GM19438 (cell line): ENCODE data around the gene NR5A2.

Experiments
- ATAC-seq: cut with Tn5 transposase; IDR thresholded peaks from one replicate; pipeline ENCODE4 v1.9.1; 2021; ENCODE audit warnings: low read depth; ENCODE audit not compliant: unreplicated experiment

The NR5A2 gene

DNA sequence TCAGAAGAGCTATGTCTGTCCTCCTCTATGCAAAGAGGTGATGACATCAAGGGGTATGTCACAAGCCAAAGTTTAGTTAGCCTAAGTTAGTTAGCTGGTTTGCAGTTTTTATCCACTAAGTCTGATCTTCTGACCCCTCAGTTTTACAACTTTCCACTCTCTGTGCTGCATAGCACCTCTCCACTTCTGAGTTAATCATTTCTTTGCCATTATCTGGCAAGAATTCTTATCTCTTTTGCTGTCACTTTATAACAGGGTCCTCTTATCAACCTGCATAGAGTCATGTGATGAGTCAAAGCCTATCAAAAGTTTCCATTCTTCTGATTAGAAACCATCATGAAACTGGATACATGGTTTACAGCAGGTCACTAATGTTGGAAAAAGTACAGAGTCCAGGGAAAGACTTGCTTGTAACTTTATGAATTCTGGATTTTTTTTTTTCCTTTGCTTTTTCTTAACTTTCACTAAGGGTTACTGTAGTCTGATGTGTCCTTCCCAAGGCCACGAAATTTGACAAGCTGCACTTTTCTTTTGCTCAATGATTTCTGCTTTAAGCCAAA is at the start of gene NR5A2:
NR5A2 (plus strand) TSS at position 447 of the 560 bp plus-strand sequence. CDS start 138 bp downstream, outside the sequence.
- no peak for ATAC-seq

DNA sequence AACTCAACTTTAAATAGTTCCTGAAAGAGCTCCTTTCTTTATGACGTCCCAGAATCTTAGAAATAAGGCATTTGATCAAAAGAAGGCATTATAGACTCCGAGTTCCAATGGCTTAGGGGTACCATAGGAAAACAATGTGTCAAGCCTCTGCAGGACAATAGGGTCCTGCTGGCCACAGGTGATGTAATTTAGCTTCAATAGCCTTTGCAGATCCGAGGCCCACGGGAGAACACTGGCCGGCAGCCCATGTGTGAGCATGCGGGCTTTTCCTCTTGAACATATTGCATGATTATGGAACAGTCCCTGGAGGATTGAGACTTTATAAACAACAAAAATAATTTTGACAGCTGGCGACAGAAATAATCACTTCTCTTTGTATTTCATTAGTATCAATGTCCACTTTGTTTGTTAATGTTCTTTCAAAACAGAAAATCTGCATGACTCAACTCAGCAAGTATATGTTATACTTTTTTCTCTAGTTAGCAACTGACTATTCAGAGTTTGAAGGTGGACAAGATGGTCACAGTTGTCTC is 49.0 kb upstream of the NR5A2 start:
- no peak for ATAC-seq

DNA sequence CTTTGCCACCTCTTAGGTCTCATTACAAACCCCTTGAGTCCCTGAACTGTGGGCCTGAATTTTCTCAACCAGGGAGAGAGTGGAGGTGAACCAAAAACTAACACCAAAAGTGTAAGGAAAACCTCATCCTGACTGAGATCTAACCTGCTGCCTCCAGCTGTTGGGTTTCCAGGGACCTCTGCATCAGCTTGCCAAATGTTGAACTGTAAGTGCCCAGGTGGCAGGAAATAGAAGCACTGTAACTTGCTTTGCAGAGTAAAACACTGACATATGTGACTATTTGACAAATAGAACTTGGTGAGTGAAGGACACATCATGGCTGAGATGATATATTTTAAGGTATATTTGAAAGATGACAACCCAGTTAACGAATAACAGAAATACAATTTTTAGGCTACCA is 48.4 kb upstream of the NR5A2 start:
- no peak for ATAC-seq

DNA sequence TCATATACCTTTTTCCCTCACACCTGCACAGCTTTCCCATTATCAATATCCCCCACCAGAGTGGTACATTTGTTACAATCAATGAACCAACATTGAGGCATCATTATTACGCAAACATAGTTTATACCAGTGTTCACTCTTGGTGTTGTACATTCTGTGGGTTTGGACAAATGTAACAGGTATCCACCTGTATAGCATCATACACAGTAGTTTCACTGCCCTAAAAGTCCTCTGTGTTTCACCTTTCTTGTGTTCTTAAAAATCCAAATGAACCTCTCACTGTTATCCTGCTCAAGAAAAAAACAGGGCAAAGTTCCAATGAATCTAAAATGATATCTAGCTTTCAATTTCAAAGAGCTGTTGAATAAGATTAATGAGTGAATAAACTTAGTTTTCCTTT is 45.9 kb upstream of the NR5A2 start:
- ATAC-seq = no peak

DNA sequence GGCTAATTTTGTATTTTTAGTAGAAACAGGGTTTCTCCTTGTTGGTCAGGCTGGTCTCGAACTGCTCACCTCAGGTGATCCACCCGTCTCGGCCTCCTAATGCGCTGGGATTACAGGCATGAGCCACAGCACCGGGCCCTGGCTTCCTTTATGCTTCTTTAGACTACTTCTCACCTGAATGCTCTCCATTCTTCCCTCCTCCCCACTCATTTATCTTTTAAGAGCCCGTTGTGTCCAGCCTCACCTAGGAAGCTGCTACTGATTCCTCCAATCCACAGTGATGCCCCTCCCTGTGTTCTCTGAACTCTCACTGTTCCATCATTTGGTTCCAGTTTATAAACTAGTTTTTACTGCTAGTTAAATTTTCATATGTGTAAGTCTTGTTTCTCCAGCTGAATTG is 44.9 kb upstream of the NR5A2 start:
- no peak for ATAC-seq

DNA sequence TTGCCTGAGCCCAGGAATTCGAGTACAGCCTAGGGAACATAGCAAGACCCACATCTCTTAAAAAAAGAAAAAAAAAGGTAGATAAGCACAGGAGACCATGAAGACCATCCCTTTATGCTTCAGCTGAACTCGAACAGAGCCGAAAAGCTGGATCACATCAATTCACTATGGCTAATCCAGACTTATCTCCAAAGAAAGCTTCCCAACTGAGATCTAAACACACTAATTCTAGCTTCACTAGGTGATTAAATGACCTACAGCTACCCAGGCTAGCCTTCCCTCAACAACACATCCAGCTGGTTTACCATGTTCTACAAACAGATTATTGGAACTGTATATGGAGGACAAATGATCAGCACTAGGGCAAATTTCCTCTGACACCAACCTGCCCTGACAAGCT is 44.0 kb upstream of the NR5A2 start:
- no peak for ATAC-seq

- ATAC-seq = no peak
Observed at GRCh38 chr1:199995096-199995685, 32.3 kb upstream of the NR5A2 start.

- no peak for ATAC-seq
Observed at GRCh38 chr1:200005165-200005564, 22.3 kb upstream of the NR5A2 start.

DNA sequence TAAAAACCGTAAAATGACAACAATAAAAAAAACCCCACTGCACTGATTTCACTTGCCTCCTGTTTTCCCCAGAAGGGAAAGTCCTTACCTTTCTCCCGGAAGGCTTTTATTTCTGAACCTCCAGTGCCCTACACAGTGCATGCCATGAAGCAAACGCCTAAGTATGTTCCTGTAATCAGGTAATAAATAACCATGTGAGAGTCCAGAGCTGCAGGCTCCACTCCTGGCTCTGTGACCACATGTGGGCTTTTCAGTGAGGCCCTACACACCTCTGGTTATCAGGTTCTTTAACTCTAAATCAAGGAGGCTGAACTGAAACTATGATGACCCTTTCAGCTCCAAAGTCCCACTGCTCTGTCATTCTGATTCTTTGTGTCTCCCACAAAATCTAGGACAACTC is 20.8 kb upstream of the NR5A2 start:
- ATAC-seq = no peak

GRCh38 chr1:200015811-200016210 is 11.7 kb upstream of the NR5A2 start:
- ATAC-seq = no peak

DNA sequence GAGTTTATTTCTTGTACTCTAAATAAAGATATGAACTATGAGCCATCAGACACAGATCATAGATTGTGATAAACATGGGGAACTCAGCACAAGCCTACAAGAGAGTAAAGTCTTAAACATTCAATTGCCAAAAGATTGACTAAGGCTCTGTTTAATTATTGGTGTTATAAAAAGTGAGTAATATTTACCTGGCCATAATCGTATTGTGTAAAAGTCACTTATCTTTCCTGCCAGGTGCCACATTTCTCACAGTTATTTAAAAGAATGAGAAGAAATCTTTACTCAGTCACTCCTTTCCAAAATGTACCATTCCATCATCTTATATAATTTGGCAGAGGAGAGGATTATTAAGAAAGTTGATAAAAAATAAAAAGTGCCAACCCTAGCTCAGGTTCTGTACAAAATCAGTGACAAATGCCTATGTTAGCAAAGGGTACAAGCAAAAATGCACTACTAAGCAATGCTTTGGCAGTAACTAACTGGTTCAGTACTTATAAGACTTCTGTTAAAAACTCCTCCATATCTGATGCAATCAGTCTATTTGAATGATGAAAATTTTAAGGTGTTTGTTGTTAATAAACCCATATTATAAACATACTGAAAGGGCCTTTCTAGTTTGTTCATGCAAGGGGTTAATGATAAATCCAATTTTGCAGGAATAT is 5.8 kb upstream of the NR5A2 start:
- no peak for ATAC-seq

DNA sequence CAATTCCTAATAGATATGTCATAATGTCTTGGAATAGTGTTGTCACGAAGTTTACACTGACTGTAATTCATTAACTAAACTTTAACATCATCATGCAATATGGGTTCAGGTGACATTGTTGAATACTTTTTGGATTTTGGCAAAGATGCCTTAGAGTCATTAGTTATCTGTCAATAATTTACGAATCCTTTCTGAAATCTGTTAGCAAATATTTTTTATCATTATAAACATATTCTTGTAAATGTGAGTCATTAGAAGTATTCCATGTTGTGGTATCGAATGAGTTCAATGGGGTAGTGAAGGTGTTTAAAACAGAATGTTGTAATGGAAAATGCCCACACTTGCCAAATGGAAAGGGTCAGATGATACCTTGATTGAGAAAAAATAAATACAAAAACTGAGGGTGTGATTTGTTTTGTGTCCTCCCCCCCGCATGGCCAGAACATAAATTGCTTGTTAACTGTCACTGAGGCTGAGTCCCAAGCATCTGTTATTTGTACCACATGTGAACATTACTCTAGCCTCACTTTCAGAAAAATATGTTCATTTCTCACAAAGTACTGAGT is 5.2 kb upstream of the NR5A2 start:
- ATAC-seq = no peak

GRCh38 chr1:200028586-200029034 is 1.1 kb downstream of the NR5A2 start:
- ATAC-seq = no peak

DNA sequence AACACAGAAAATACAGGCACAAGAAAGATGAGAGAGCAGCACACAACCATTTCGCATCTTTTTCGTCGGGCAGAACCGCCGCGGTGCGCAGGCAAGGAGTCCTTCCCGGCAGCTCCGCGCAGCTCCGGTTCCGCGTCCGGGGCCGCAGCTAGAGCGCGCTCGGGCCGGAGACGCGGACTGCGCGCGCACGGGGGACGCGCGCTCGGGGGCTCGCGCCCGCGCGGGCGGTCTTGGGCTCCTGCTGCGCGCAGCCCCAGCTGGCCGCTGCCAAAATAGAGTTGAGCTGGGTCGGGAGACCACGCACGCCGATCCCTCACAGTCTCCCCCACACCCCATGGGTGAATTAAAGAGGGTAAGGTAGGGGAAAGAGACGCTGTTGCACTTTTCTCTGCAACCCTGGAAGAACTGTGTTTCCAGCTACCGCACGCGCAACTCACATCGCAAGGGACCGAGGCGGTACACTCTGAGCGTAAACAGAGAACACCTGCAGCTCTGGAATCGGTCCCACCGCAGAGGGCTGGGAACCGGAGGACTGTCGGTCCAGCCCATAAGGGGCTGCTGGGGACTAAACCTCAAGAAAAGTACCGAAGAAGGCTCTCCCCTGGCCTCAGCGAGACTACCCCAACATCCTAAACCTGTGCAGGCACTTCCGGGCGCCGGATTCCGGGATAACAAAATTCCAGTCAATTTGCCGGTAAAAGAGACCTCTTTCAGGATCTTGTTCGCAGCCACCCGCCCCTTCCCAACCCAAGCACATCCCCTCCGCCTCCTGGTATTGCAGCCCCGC is 1.7 kb downstream of the NR5A2 start:
- no peak for ATAC-seq

DNA sequence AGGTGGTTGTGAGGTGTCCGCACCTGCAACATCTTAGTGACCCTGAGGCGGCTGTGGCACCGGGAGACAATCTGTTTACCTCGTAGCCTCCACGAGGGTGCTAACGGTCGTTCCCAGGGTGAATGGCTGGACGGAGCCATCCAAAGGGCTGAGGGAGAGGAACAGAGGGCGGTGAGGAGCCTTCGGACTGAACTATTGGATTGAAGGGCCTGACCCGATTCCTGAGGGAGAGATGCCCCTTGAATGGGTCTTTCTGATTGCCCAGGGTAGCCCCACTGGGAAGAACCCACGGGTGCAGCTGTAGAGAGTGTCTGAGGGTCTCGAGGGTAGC is 2.3 kb downstream of the NR5A2 start:
- ATAC-seq = no peak

- no peak for ATAC-seq
Observed at GRCh38 chr1:200030791-200031190, 3.3 kb downstream of the NR5A2 start.

- ATAC-seq = no peak
Observed at GRCh38 chr1:200033511-200034261, 6.2 kb downstream of the NR5A2 start.

- ATAC-seq = no peak
Observed at GRCh38 chr1:200034262-200034557, 6.7 kb downstream of the NR5A2 start.

GRCh38 chr1:200034761-200035396 is 7.4 kb downstream of the NR5A2 start:
- no peak for ATAC-seq

- no peak for ATAC-seq
Observed at GRCh38 chr1:200035397-200035955, 8.0 kb downstream of the NR5A2 start.
